GM21367 (cell line): ENCODE measurements around the gene TTLL13.

Experiments used
- ATAC-seq: cut with Tn5 transposase; IDR thresholded peaks from one replicate; pipeline ENCODE4 v1.9.1; 2021; ENCODE audit not compliant: unreplicated experiment

Gene TTLL13

DNA sequence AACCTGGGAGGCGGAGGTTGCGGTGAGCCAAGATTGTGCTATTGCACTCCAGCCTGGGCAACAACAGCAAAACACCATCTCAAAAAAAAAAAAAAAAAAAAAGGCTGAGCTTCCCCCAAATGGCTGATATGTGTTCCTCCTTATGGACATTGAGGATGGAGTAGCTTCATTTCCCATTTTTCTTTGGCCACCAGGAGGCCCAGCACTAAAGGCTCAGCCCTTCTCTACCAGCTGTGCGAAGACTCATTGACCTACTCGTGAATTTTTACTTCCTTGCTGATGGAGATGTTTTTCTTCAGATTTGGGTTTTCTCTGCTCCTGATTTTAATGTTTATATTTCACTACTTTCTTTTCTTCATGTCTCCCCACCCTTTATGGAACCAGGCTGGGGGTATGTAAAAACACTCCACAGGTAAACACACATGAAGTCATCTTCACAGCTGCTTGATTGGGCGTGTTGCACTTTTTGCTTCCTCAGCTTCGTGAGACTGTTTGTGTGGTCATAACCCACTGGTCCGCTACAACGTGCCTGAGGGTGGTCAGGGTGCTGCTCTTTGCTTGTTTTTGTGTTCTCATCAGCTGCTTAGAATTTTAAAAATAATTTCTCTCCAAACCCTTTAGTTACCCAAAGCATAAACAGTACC, 34.7 kb upstream of the TTLL13 start:
- ATAC-seq = no peak

GRCh38 chr15:90217671-90218394, 31.5 kb upstream of the TTLL13 start:
- ATAC-seq = no peak

- ATAC-seq = no peak
Observed at GRCh38 chr15:90219421-90220141, 29.8 kb upstream of the TTLL13 start.

GRCh38 chr15:90221246-90221900, 28.0 kb upstream of the TTLL13 start:
- no peak for ATAC-seq

DNA sequence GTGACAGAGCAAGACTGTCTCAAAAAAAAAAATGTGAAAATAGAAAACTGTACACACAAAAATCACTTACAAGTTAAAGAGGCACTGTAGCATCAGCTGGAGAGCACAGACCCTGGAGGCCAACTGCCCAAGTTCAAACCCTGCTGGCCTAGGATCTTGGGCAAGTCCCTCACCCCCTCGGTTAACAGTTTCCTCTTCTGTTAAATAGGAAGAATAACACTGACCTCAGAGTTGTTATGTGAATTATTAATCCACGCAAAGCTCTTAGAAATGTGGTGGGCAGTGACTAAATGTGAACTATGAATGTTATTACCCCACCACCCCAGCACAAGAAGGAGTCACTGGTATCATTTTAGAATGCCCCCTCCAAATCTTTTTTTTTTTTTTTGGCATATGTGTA, 26.8 kb upstream of the TTLL13 start:
- ATAC-seq = no peak

DNA sequence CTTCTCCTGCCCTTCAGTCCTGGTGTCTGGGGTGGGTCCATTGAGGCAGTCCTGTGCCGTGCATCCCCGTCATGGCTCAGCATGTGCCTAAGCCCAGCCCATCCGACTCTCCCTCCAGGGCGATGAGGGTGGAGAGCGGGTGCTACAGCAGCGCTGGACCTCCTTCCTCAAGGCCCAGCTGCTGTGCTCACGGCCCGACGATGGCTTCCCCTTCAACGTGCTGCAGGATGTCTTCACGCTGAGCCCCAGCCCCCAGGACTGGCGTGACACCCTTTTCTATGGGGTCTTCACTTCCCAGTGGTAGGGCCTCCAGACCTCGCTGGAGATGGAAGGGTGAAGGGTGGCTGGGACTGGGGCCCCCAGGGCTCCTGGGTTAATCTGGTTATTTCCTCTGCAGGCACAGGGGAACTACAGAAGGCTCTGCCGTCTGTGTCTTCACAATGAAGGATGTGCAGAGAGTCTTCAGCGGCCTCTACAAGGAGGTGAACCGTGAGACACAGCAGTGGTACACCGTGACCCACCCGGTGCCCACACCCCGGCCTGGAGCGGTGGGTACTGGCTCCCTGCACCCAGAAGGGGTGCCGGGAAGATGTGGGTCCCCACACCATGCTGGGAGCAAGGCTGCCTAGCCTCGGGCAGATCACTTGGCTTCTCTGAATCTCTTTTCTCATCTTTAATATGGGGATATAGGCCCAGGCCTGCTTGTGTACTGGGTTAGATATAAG, 25.8 kb upstream of the TTLL13 start:
- no peak for ATAC-seq

DNA sequence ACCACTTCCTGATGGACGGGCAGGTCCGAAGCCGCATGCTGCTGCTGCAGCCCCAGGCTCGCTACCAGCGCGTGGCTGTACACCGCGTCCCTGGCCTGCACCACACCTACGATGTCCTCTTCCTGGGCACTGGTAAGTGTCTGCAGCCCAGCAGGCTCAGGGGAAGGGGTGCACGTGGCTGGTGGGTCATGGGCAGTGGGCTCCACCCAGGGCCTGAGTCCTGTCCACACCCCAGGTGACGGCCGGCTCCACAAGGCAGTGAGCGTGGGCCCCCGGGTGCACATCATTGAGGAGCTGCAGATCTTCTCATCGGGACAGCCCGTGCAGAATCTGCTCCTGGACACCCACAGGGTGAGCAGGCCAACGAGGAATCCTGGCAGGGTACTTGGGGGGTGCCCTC, 24.3 kb upstream of the TTLL13 start:
- no peak for ATAC-seq

DNA sequence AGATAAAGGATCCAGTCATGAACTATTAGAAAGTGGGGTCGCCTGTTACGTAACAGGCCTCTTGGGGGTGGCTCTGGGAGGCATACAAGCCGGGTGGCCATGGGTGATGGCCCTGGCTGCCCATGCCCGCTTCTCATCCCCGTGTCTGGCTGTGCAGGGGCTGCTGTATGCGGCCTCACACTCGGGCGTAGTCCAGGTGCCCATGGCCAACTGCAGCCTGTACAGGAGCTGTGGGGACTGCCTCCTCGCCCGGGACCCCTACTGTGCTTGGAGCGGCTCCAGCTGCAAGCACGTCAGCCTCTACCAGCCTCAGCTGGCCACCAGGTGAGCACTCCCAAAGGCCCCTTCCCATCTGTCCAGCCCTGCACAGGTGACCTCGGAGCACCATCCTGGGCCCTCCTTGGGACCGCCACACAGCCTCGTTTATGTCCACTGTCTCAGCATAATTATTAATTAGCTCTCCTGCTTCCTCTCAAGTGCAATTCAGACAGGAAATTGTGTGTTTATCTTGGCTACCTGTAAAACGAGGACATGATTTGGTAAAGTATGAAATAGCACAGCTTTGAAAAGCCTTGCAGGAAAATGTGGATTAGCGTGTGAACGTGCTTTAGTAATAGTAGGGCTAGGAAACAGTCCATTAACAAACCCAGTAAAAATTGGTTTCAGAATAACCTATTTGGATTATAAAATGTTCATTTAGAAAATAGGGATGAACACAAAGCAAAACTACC, 23.7 kb upstream of the TTLL13 start:
- no peak for ATAC-seq

GRCh38 chr15:90227336-90227735, 22.0 kb upstream of the TTLL13 start:
- no peak for ATAC-seq

GRCh38 chr15:90227816-90228772, 21.3 kb upstream of the TTLL13 start:
- ATAC-seq = no peak

DNA sequence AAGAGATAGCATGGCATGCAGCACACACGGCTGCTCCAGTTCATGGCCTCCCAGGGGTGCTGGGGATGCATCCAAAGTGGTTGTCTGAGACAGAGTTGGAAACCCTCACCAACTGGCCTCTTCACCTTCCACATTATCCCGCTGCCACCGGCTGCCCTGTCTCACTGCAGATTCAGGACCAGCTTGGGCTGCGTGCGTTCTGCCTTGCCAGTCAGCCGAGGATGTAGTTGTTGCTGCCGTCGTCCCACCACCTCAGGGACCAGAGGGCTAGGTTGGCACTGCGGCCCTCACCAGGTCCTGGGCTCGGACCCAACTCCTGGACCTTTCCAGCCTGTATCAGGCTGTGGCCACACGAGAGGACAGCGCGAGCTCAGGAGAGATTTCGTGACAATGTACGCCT, 20.4 kb upstream of the TTLL13 start:
- ATAC-seq = no peak

DNA sequence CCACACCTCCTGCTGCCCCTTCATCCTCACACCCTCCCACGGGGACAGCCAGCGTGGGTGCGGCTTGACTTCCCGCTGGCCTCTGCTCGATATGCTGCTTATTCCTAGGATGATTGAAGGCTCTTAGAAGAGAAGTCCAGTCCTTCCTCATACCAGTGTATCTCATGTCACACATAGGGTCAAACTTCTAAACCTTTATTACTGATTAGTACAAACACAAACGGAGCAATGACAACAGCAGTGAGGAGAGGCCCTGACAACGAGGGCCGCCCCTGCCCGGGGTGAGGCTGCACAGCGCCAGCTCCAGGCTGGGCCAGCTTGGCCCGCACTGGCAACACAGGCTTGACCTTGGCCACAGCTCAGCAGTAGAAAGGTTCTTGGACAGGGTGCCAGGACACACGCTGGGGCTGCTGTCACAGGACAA, 19.3 kb upstream of the TTLL13 start:
- no peak for ATAC-seq

DNA sequence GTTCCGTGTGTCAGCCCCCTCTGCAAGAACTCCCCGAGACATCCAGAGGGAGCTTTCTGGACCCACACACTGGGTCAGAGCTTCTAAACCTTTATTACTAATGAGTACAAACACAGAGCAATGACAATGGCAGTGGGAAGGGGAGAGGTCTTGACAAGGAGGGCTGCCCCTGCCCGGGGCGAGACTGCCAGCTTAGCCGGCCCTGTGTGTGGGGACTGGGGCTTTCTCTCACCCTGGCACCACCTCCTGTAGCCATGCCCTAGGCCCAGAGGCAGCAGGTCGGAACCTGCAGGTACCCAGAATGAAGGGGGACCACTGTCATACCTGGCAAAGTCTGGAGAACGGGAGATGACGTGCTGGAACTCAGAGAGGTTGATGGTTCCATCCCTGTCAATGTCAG, 18.7 kb upstream of the TTLL13 start:
- no peak for ATAC-seq

DNA sequence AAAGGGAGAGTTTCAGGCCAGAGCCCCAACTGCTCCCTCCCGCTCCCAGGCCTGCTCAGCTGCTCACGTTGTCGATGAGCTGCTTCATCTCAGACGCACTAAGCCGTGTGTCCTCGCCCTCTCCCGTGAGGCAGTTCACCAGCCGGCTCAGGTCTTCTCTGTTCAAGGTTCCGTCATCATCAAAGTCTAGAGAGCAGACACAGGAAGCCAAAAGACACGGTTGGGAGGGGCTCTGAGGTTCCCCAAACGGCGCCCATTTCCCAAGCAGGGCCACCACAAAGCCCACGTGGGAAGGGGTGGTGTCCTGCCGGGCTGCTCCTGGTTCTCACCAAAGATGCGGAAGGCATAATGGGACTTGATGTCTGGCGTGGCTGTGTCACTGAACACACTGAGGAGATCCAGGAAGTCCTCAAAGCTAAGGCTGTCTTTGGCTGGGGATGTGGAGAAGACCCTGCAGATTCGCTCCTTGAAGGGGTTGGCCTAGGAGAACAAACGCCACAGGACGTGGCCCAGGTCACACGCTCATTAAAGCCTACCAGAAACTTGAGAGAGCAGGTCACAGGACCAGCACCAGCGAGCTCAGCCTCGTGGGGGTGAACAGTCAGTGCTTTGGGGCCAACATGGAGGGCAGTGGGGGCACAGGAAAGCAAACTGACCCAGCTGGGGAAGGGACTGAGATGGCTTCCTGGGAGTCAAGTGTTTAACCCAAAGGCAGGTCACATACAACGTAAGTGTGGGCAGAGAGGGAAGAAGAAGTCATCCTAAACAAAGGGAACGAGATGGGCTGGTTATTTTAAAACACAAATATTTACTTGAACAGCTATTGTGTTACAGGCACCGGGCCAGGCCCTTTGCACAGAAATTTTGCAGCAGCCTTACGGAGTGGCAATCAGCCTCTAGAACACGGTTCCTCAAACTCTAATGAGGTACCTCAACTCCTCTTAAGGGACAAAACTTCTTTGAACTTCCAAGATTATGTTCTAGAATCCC, 18.0 kb upstream of the TTLL13 start:
- ATAC-seq = no peak

DNA sequence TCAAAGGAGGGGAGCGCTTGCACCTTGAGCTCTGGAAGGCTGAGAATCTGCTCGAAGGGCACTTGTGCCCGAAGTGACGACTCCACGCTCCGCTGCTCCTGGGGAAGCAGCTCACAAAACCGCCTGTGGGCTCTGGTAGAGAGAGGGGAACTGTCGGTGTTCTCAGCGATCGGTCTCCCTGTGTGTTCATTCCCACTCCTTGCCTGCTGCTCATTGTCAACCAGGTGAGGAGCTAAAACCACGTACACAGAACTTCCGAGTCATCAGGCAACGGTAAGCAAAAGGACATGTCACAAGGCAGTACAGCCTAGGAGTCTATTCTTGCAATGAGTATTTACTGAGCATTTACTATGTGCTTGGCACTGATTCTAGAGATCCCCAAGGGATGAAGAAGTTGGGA, 17.2 kb upstream of the TTLL13 start:
- no peak for ATAC-seq

GRCh38 chr15:90232941-90233386, 16.4 kb upstream of the TTLL13 start:
- no peak for ATAC-seq

- peak; percentile 75 for ATAC-seq
Observed at GRCh38 chr15:90233387-90234095, 15.8 kb upstream of the TTLL13 start, which contains the start of gene CIB1. TSS of gene CIB1 (minus strand) at chr15:90233941. CDS start at chr15:90233885, 56 bp downstream.
